GM19328 (cell line): ENCODE measurements around the gene DCP1B.

Experiments used
- ATAC-seq: cut with Tn5 transposase; IDR thresholded peaks from one replicate; pipeline ENCODE4 v1.9.1; 2021; ENCODE audit warnings: mild to moderate bottlenecking, moderate library complexity; ENCODE audit not compliant: unreplicated experiment

The DCP1B gene

DNA sequence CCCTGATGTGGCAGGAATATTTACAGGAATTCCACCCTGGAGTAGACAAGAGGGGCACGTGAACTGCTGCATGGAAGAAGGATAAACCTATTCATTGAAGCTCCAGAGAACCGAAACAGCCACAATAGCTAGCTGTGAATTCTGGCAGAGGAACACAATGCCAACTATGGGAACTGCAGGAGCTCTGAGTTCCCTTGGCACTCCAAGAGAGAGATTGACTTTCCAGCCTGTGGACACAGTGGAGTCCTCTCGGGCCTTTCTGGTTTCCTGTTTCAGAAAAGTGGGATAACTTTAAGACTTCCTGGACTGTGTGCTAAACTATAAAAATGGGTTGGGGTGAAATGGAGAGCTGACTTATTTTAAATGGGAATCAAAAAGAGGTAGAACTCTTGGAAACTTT, 97.7 kb downstream of the DCP1B start:
- no peak for ATAC-seq

DNA sequence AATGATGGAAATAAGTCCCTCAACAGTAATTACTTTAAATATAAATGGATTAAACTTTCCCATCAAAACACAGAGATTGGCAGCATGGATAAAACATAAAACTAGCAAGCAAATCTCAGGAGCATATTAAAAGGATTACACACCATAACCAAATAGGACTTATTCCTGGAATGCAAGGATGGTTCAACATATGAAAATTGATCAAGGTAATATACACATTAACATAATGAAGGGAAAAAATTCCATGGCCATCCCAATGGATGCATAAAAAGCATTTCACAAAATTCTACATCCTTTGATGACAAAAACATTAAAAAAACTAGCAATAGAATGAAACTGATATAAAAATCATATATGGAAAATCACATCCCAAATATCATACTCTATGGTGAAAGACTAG, 99.4 kb downstream of the DCP1B start:
- no peak for ATAC-seq

GRCh38 chr12:1896964-1897363, 107.3 kb downstream of the DCP1B start:
- ATAC-seq = no peak
